Amniotic epithelial cell (primary cell): ENCODE results near the gene THSD4.
"Not testable (repeated sequence)": the region's sequence is repeated elsewhere in the genome, so short reads cannot be mapped to it uniquely, and the experiment has no call there.

Experiments used
- DNase-seq: peaks from one replicate; pipeline ENCODE4 v3.0.0-alpha.2; 2010; ENCODE audit warnings: low read depth

THSD4 gene

GRCh38 chr15:71658036-71658435 lies 542.8 kb downstream of the THSD4 start:
- DNase-seq: no peak

GRCh38 chr15:71658827-71659729 lies 543.8 kb downstream of the THSD4 start:
- DNase-seq: no peak

GRCh38 chr15:71659730-71660067 lies 544.4 kb downstream of the THSD4 start:
- peak; percentile 34 for DNase-seq

- DNase-seq: no peak
These were observed 545.2 kb downstream of the THSD4 start for GRCh38 chr15:71660501-71660900.

- DNase-seq: no peak
These were observed 547.0 kb downstream of the THSD4 start for GRCh38 chr15:71662306-71662705.

GRCh38 chr15:71664622-71665021 lies 549.4 kb downstream of the THSD4 start:
- DNase-seq: no peak

GRCh38 chr15:71666763-71667620 lies 551.7 kb downstream of the THSD4 start:
- peak; percentile 59 for DNase-seq

GRCh38 chr15:71669688-71670087 lies 554.4 kb downstream of the THSD4 start:
- peak; percentile 88 for DNase-seq

- not testable (repeated sequence) for DNase-seq
These were observed 555.0 kb downstream of the THSD4 start for GRCh38 chr15:71670222-71670621.

- DNase-seq: no peak
These were observed 559.1 kb downstream of the THSD4 start for GRCh38 chr15:71674354-71674753.

- DNase-seq: no peak
These were observed 562.1 kb downstream of the THSD4 start for GRCh38 chr15:71677352-71677751.

- no peak for DNase-seq
These were observed 562.5 kb downstream of the THSD4 start for GRCh38 chr15:71677766-71678165.

GRCh38 chr15:71678191-71678590 lies 562.9 kb downstream of the THSD4 start:
- DNase-seq: peak; percentile 28

- no peak for DNase-seq
These were observed 563.3 kb downstream of the THSD4 start for GRCh38 chr15:71678605-71679004.

GRCh38 chr15:71679223-71679792 lies 564.0 kb downstream of the THSD4 start:
- DNase-seq: no peak

- DNase-seq: peak; percentile 76
These were observed 564.6 kb downstream of the THSD4 start for GRCh38 chr15:71679793-71680353.

- DNase-seq: no peak
These were observed 566.7 kb downstream of the THSD4 start for GRCh38 chr15:71682001-71682400.

GRCh38 chr15:71683411-71684274 lies 568.4 kb downstream of the THSD4 start:
- DNase-seq: peak; percentile 35

GRCh38 chr15:71685420-71685993 lies 570.2 kb downstream of the THSD4 start:
- DNase-seq: no peak

- DNase-seq: no peak
These were observed 571.2 kb downstream of the THSD4 start for GRCh38 chr15:71686221-71687050.
